K562 (cell line): ENCODE data around the gene CMTM1. TPM values are rescaled to one million over a fixed set of nuclear protein-coding genes. Genes with fewer than 3 reads are reported as not detected.

Experiments used
- ARNT ChIP-seq, 2 experiments: fragments of 450-650 bp; IDR thresholded peaks; 2 replicates each; pipeline ENCODE4 v1.6.1; 2016; ENCODE audit warnings: mild to moderate bottlenecking in 1 of 2
- E2F3 ChIP-seq: fragments of 250-450 bp; sonication (Bioruptor Pico); IDR thresholded peaks from 2 replicates; pipeline ENCODE4 v1.4.0; 2020; ENCODE audit warnings: mild to moderate bottlenecking
- EZH2 ChIP-seq: IDR thresholded peaks from 2 replicates; pipeline ENCODE4 v1.6.1; 2012; ENCODE audit warnings: low read depth, mild to moderate bottlenecking, inconsistent platforms, low read length, borderline replicate concordance
- HMGN3 ChIP-seq: IDR thresholded peaks from 2 replicates; pipeline ENCODE4 v1.6.1; 2011; ENCODE audit warnings: borderline replicate concordance, low read depth, mild to moderate bottlenecking, mixed read lengths, low read length; ENCODE audit not compliant: insufficient read length; ENCODE audit errors: extremely low read depth
- NCOA1 ChIP-seq: fragments of 450-650 bp; IDR thresholded peaks from 2 replicates; pipeline ENCODE4 v1.6.1; 2016; ENCODE audit warnings: low read depth
- polyA plus RNA-seq, 8 experiments: library from polyadenylated mRNA; depleted of rRNA in 4 of 8; stranded (reverse) in 5 of 8; unstranded in 3 of 8; fragments of >200 nt; fragmentation: Nextera tagmentation in 2 of 8; fragmentation: Illumina TruSeq in 1 of 8; extraction: Ambion mirVana in 2 of 8; extraction: Trizol in 1 of 8; gene quantifications; 2 replicates each; pipeline versions ENCODE4 v1.2.1 to v1.2.3, GENCODE V29; 2011 to 2014; ENCODE audit warnings: inconsistent platforms in 1 of 8, missing spikeins in 1 of 8
- total RNA-seq, 7 experiments: library from RNA; depleted of rRNA in 6 of 7; stranded (reverse); fragments of >200 nt in 6 of 7; fragmentation: Illumina TruSeq in 2 of 7; extraction: Trizol in 2 of 7; gene quantifications; 2 replicates each; pipeline versions ENCODE4 v1.2.1 to v1.2.3, GENCODE V29; 2011 to 2021; ENCODE audit warnings: low replicate concordance in 1 of 7
- TF ChIP-seq, protein P1 (sequence below), 2 experiments: fragments of 450-650 bp; IDR thresholded peaks; 2 replicates each; pipeline ENCODE4 v1.6.1; 2016; ENCODE audit warnings: mild to moderate bottlenecking in 2 of 2, borderline replicate concordance in 1 of 2, low read depth in 1 of 2, moderate library complexity in 1 of 2
- TF ChIP-seq, protein P2 (sequence below), 3 experiments: fragments of 200-800 bp in 1 of 3; fragments of 250-450 bp in 1 of 3; fragments of 450-650 bp in 1 of 3; sonication (Bioruptor Pico) in 1 of 3; sonication (Bioruptor generic) in 1 of 3; formaldehyde crosslinking in 1 of 3; IDR thresholded peaks; 2 replicates each; pipeline versions ENCODE4 v1.6.1 to v1.8.0; 2016 to 2022; ENCODE audit warnings: mild to moderate bottlenecking in 2 of 3, missing genetic modification characterization in 2 of 3, missing compliant biosample characterization in 1 of 3, moderate library complexity in 1 of 3
- TF ChIP-seq, protein P3 (sequence below): sonication (generic); formaldehyde crosslinking; IDR thresholded peaks from 2 replicates; pipeline ENCODE4 v1.8.1; 2023; ENCODE audit warnings: mild to moderate bottlenecking, missing genetic modification reagents
- TF ChIP-seq, protein P4 (sequence below): fragments of 250-450 bp; sonication (Bioruptor Pico); IDR thresholded peaks from 2 replicates; pipeline ENCODE4 v1.6.1; 2021; ENCODE audit warnings: mild to moderate bottlenecking

Gene CMTM1
- total and polyA plus RNA-seq, 9 of the 15 experiments (the other 6 are each of a cell fraction or from before 2014, with no cell fraction given), result 0.25 to 2.6 (median 1.1) TPM; not detected in 2

DNA sequence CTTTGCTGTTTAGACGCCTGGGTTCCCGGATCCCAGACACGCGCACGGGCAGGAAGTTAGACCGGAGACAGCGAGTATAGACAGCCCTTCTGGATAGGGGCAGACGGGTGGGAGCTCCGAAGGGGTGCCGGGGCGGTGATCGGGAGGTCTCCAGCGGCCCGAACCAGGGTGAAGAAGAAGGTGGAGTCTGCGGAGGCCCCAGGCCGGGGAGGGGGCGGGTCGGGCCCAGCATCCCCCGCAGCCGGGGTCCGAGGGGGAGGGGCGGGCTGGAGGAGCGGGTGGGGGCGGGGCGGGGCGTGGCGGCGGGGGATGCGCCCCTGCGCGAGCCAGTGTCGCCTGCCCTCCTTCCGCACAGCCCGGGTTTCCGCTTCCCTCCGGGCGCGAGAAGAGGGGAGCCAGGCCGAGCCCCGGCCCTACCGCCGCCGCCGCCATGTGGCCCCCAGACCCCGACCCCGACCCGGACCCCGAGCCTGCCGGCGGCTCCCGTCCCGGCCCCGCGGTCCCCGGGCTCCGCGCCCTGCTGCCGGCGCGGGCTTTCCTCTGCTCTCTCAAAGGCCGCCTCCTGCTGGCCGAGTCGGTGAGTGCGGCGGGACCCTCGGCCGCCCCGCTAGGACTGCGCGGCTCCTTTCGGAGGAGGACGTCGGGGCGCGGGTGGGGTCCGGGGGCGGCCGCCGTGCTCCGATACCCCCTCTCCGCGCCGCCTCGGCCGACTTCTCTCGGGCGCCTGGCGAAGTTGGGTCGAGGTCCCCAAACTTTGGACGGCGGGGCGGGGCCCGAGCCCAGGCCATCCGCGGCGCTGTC, 38.3 kb downstream of the CMTM1 start, which contains the start of gene CMTM3 (continued):
- no peak for TF ChIP-seq E2F3 (CRISPR knock-in tag)
- TF ChIP-seq, protein P1, sequence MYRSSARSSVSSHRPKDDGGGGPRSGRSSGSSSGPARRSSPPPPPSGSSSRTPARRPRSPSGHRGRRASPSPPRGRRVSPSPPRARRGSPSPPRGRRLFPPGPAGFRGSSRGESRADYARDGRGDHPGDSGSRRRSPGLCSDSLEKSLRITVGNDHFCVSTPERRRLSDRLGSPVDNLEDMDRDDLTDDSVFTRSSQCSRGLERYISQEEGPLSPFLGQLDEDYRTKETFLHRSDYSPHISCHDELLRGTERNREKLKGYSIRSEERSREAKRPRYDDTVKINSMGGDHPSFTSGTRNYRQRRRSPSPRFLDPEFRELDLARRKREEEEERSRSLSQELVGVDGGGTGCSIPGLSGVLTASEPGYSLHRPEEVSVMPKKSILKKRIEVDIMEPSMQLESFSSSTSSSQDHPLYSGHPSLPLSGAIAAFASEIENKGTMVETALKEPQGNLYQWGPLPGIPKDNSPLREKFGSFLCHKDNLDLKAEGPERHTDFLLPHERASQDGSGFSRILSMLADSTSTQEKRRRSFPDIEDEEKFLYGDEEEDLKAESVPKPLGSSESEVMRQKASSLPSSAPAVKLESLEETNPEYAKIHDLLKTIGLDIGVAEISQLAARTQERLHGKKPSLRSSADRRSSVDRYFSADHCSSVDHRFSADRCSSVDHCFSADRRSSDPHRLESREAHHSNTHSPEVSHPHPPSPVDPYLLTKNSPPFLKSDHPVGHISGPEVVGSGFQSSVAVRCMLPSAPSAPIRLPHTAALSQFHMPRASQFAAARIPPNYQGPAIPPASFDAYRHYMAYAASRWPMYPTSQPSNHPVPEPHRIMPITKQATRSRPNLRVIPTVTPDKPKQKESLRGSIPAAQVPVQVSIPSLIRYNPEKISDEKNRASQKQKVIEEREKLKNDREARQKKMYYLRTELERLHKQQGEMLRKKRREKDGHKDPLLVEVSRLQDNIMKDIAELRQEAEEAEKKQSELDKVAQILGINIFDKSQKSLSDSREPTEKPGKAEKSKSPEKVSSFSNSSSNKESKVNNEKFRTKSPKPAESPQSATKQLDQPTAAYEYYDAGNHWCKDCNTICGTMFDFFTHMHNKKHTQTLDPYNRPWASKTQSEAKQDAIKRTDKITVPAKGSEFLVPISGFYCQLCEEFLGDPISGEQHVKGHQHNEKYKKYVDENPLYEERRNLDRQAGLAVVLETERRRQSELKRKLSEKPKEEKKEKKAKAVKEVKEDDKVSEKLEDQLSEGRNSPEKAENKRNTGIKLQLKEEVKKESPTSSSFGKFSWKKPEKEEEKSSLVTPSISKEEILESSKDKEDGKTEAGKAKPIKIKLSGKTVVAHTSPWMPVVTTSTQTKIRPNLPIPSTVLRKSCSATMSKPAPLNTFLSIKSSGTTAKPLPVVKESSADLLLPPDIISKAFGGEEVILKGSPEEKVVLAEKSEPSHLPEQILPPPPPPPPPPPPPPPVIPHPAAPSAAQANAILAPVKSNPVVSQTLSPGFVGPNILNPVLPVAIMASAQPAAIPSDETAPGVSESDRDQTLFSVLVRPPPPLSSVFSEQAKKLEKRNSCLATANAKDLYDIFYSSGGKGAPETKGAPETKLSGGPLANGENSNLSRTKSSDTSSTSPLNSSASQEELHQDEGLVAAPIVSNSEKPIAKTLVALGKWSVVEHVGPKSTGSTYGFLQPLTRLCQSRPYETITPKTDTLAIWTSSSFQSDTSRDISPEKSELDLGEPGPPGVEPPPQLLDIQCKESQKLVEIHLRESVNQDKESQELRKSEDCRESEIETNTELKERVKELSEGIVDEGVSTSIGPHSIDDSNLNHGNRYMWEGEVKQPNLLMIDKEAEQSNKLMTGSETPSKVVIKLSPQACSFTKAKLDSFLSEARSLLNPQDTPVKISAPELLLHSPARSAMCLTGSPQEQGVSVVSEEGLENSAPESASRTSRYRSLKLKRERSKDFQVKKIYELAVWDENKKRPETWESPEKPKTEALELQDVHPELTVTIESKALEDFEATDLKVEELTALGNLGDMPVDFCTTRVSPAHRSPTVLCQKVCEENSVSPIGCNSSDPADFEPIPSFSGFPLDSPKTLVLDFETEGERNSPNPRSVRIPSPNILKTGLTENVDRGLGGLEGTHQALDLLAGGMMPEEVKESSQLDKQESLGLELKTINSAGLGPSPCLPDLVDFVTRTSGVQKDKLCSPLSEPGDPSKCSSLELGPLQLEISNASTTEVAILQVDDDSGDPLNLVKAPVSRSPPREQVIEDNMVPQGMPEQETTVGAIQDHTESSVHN (IDR thresholded peaks at IDR 0.05; ENCODE audit: borderline replicate concordance in 1 of 2, low read depth in 1 of 2), result no peak
- TF ChIP-seq EZH2, result no peak
- TF ChIP-seq, protein P2, sequence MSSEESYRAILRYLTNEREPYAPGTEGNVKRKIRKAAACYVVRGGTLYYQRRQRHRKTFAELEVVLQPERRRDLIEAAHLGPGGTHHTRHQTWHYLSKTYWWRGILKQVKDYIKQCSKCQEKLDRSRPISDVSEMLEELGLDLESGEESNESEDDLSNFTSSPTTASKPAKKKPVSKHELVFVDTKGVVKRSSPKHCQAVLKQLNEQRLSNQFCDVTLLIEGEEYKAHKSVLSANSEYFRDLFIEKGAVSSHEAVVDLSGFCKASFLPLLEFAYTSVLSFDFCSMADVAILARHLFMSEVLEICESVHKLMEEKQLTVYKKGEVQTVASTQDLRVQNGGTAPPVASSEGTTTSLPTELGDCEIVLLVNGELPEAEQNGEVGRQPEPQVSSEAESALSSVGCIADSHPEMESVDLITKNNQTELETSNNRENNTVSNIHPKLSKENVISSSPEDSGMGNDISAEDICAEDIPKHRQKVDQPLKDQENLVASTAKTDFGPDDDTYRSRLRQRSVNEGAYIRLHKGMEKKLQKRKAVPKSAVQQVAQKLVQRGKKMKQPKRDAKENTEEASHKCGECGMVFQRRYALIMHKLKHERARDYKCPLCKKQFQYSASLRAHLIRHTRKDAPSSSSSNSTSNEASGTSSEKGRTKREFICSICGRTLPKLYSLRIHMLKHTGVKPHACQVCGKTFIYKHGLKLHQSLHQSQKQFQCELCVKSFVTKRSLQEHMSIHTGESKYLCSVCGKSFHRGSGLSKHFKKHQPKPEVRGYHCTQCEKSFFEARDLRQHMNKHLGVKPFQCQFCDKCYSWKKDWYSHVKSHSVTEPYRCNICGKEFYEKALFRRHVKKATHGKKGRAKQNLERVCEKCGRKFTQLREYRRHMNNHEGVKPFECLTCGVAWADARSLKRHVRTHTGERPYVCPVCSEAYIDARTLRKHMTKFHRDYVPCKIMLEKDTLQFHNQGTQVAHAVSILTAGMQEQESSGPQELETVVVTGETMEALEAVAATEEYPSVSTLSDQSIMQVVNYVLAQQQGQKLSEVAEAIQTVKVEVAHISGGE (CRISPR knock-in tag; IDR thresholded peaks at IDR 0.05), result peak in 2 of 3 experiments; percentile 24 to 87; a peak in 2 of 6 replicates
- TF ChIP-seq, protein P3, sequence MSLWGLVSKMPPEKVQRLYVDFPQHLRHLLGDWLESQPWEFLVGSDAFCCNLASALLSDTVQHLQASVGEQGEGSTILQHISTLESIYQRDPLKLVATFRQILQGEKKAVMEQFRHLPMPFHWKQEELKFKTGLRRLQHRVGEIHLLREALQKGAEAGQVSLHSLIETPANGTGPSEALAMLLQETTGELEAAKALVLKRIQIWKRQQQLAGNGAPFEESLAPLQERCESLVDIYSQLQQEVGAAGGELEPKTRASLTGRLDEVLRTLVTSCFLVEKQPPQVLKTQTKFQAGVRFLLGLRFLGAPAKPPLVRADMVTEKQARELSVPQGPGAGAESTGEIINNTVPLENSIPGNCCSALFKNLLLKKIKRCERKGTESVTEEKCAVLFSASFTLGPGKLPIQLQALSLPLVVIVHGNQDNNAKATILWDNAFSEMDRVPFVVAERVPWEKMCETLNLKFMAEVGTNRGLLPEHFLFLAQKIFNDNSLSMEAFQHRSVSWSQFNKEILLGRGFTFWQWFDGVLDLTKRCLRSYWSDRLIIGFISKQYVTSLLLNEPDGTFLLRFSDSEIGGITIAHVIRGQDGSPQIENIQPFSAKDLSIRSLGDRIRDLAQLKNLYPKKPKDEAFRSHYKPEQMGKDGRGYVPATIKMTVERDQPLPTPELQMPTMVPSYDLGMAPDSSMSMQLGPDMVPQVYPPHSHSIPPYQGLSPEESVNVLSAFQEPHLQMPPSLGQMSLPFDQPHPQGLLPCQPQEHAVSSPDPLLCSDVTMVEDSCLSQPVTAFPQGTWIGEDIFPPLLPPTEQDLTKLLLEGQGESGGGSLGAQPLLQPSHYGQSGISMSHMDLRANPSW (CRISPR knock-in tag), result no peak
- no peak for TF ChIP-seq HMGN3
- TF ChIP-seq ARNT (IDR thresholded peaks at IDR 0.05), result no peak
- no peak for TF ChIP-seq NCOA1
- TF ChIP-seq, protein P4, sequence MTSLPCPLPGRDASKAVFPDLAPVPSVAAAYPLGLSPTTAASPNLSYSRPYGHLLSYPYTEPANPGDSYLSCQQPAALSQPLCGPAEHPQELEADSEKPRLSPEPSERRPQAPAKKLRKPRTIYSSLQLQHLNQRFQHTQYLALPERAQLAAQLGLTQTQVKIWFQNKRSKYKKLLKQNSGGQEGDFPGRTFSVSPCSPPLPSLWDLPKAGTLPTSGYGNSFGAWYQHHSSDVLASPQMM (CRISPR knock-in tag), result no peak
